Lower leg skin (tissue), 4 donors: ENCODE measurements around the gene RBM22. TPM values are rescaled to one million over a fixed set of nuclear protein-coding genes. Genes with fewer than 3 reads are reported as not detected.

ENCODE experiments used
- DNase-seq, 2 donors: peaks; one replicate each; pipeline ENCODE4 v3.0.0-alpha.2; 2019; ENCODE audit warnings: low spot score in 2 of 2
- H3K4me3 ChIP-seq: fragments of 200-600 bp; sonication (generic); 2 replicates; pipeline ENCODE4 v1.5.1; 2017; ENCODE audit warnings: mild to moderate bottlenecking, low read depth; ENCODE audit not compliant: poor library complexity, severe bottlenecking
- CTCF ChIP-seq, 3 donors: fragments of 450-650 bp; IDR thresholded peaks; one replicate each; pipeline ENCODE4 v1.5.1; 2016; ENCODE audit warnings: antibody characterized with exemption in 3 of 3, mild to moderate bottlenecking in 3 of 3, moderate library complexity in 2 of 3
- POLR2A ChIP-seq, 2 donors: fragments of 450-650 bp; IDR thresholded peaks; one replicate each; pipeline ENCODE4 v1.6.1; 2016 to 2017; ENCODE audit warnings: antibody characterized with exemption in 2 of 2, mild to moderate bottlenecking in 1 of 2, moderate library complexity in 1 of 2
- WGBS, 2 donors: methylation state at CpG; one replicate each; pipeline ENCODE4 v1.1.5; 2018; 5-methylcytosine and 5-hydroxymethylcytosine counted together
- intact Hi-C: fragments of 100-400 bp; cut with DNase I; formaldehyde crosslinking; loops from one replicate; pipeline ENCODE4 v1.15.0; 2023; ENCODE audit warnings: low total_unique reads
- total RNA-seq, 4 donors: library from RNA; depleted of rRNA; stranded (reverse); fragments of >200 nt; gene quantifications; one replicate each; pipeline ENCODE4 v1.1.0, GENCODE V29; 2016

Gene RBM22
- total RNA-seq, 4 donors from 2014 or later: 27.6 to 38.6 (median 35.9) TPM

- H3K4me3 ChIP-seq: no peak overlapping the region
- TF ChIP-seq POLR2A (IDR thresholded peaks at IDR 0.05): no peak
- no peak for TF ChIP-seq CTCF (IDR thresholded peaks at IDR 0.05)
- WGBS, 2 donors: 79 to 88% methylated on average over 2 of the region's 2 CpGs
- intact Hi-C loops: loop anchor here (10.0 kb wide), 1 partner anchor 189 kb away; no protein-coding TSS in a partner anchor
- no peak for DNase-seq
These were observed 46.9 kb downstream of the RBM22 start for GRCh38 chr5:150653762-150654556.

- WGBS, 2 donors: 68 to 75% methylated on average over 5 of the region's 5 CpGs
- DNase-seq: no peak
- no peak for TF ChIP-seq POLR2A (IDR thresholded peaks at IDR 0.05)
- TF ChIP-seq CTCF (IDR thresholded peaks at IDR 0.05): no peak
- no peak overlapping the region for H3K4me3 ChIP-seq
- intact Hi-C loops: loop anchor here (10.0 kb wide), 1 partner anchor 188 kb away; no protein-coding TSS in a partner anchor
These were observed 47.6 kb downstream of the RBM22 start for GRCh38 chr5:150653145-150653761.

GRCh38 chr5:150651924-150652671 is 48.8 kb downstream of the RBM22 start:
- DNase-seq: no peak
- TF ChIP-seq POLR2A (IDR thresholded peaks at IDR 0.05) (no peak), CTCF (IDR thresholded peaks at IDR 0.05) (no peak)
- H3K4me3 ChIP-seq: no peak overlapping the region
- 89 to 90% methylated on average over 13 of the region's 13 CpGs for WGBS, 2 donors
- intact Hi-C loops: loop anchor here (10.0 kb wide), 1 partner anchor 187 kb away; no protein-coding TSS in a partner anchor

- H3K4me3 ChIP-seq: no peak overlapping the region
- no peak for DNase-seq
- TF ChIP-seq CTCF (IDR thresholded peaks at IDR 0.05) (no peak), POLR2A (IDR thresholded peaks at IDR 0.05) (no peak)
- intact Hi-C loops: loop anchor here (10.0 kb wide), 1 partner anchor 187 kb away; no protein-coding TSS in a partner anchor
- WGBS, 2 donors: 55 to 65% methylated on average over 1 of the region's 1 CpG
These were observed 49.5 kb downstream of the RBM22 start for GRCh38 chr5:150651382-150651781.

GRCh38 chr5:150650021-150651006 is 50.5 kb downstream of the RBM22 start:
- DNase-seq: no peak
- H3K4me3 ChIP-seq: no peak overlapping the region
- no peak for TF ChIP-seq CTCF (IDR thresholded peaks at IDR 0.05)
- 90 to 91% methylated on average over 34 to 38 of the region's 38 CpGs for WGBS, 2 donors
- intact Hi-C loops: loop anchor here (10.0 kb wide), 1 partner anchor 186 kb away; no protein-coding TSS in a partner anchor
